Chondrocyte (in vitro differentiated cells): ENCODE data around the gene MBOAT2. TPM values are rescaled to one million over a fixed set of nuclear protein-coding genes. Genes with fewer than 3 reads are reported as not detected.

Experiments
- DNase-seq: peaks from one replicate; pipeline ENCODE4 v3.0.0; 2021; ENCODE audit warnings: mixed read lengths, low spot score
- H3K27ac Mint-ChIP-seq: one replicate; pipeline ENCODE4 v1.8.0; 2021; ENCODE audit warnings: mild to moderate bottlenecking, moderate library complexity, mixed read lengths; ENCODE audit not compliant: unreplicated experiment
- H3K27me3 Mint-ChIP-seq: 2 replicates; pipeline ENCODE4 v1.8.0; 2021; ENCODE audit warnings: low read depth, mixed read lengths
- H3K36me3 Mint-ChIP-seq: 2 replicates; pipeline ENCODE4 v1.8.0; 2021; ENCODE audit warnings: low read depth, mixed read lengths
- H3K4me1 Mint-ChIP-seq: 2 replicates; pipeline ENCODE4 v1.8.0; 2021; ENCODE audit warnings: low read depth, mild to moderate bottlenecking, mixed read lengths
- H3K4me3 Mint-ChIP-seq: one replicate; pipeline ENCODE4 v1.8.0; 2021; ENCODE audit warnings: mild to moderate bottlenecking, moderate library complexity, mixed read lengths; ENCODE audit not compliant: unreplicated experiment
- H3K9me3 Mint-ChIP-seq: 2 replicates; pipeline ENCODE4 v1.8.0; 2021; ENCODE audit warnings: low read depth, mixed read lengths
- CTCF ChIP-seq: fragments of 200-600 bp; sonication (generic); IDR thresholded peaks from 2 replicates; pipeline ENCODE4 v1.5.0; 2021; ENCODE audit warnings: antibody characterized with exemption, mild to moderate bottlenecking, moderate library complexity
- total RNA-seq: library from RNA; stranded (reverse); gene quantifications from 3 replicates; pipeline ENCODE4 v1.2.1, GENCODE V29; 2021

Gene MBOAT2
- total RNA-seq, 1 donor from 2014 or later = 40.2 TPM

DNA sequence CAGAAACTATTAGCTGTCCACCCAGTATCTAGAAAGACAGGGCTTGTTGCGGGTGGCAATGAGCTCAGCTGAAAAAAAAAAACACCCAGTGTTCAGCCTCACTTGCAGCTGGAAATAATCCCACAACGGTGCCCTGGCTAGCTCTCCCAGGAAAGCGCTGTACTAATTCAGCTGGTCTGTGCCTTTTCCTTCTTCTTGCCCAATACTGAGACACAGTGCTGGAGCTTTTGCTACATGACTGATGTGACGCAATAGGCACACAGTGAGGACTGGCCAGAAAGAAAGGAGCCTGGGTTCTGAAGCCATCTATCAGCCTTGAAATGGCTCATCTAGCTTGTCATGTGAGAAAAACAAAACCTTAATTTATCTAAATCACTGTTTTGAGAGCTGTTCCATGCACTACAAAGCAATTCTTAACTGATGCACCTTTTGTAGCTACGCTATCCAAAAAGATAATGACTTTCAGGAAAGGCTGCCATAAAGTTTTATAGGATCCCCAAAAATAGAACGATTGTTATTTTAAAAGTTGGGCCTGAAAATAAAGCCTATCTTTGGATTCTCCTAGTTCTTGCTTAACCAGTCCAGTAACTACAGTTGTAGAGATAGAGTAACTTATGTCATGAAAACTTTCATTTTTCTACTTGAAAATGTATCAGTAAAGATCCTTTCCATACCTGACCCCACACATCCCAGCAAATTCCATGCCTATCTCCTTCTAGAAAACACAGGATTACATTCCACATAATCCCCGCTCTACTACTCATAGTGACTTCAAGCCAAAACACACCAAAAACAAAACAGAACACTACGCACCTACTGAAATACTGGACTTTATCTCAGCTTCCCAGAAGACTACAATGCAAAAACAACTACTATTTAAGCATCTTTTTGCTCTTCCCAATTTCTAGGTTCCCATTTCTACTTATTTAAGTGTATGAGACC lies 181.9 kb downstream of the MBOAT2 start:
- H3K27me3 Mint-ChIP-seq = no peaks in the 10 kb centered on the region

GRCh38 chr2:8819948-8820347 lies 183.5 kb downstream of the MBOAT2 start:
- Mint-ChIP-seq H3K27me3 (no peaks in the 10 kb centered on the region), H3K36me3 (peaks cover 13% of the 10 kb centered on the region), H3K4me1 (peaks cover 6% of the 10 kb centered on the region), H3K4me3 (no peak overlapping the region), H3K9me3 (no peaks in the 10 kb centered on the region), H3K27ac (no peak overlapping the region)
- DNase-seq = no peak
- no peak for TF ChIP-seq CTCF

More for the DNA sequence above, 181.9 kb downstream of the MBOAT2 start:
- Mint-ChIP-seq H3K4me1 (peaks cover 6% of the 10 kb centered on the region), H3K9me3 (no peaks in the 10 kb centered on the region), H3K4me3 (no peak overlapping the region), H3K27ac (no peak overlapping the region), H3K36me3 (peaks cover 12% of the 10 kb centered on the region)
- DNase-seq = no peak
- no peak for TF ChIP-seq CTCF

- Mint-ChIP-seq H3K4me1 (peaks cover 6% of the 10 kb centered on the region), H3K9me3 (no peaks in the 10 kb centered on the region), H3K27me3 (no peaks in the 10 kb centered on the region), H3K4me3 (no peak overlapping the region), H3K36me3 (peaks cover 11% of the 10 kb centered on the region), H3K27ac (peak overlapping the region; percentile 75)
- no peak for DNase-seq
- TF ChIP-seq CTCF = no peak
Measured at GRCh38 chr2:8819194-8819593, 184.3 kb downstream of the MBOAT2 start.

GRCh38 chr2:8817221-8817620 lies 186.3 kb downstream of the MBOAT2 start:
- Mint-ChIP-seq H3K36me3 (peaks cover 12% of the 10 kb centered on the region), H3K9me3 (no peaks in the 10 kb centered on the region), H3K27me3 (no peaks in the 10 kb centered on the region), H3K4me1 (peaks cover 6% of the 10 kb centered on the region), H3K27ac (no peak overlapping the region), H3K4me3 (no peak overlapping the region)
- no peak for DNase-seq
- no peak for TF ChIP-seq CTCF

DNA sequence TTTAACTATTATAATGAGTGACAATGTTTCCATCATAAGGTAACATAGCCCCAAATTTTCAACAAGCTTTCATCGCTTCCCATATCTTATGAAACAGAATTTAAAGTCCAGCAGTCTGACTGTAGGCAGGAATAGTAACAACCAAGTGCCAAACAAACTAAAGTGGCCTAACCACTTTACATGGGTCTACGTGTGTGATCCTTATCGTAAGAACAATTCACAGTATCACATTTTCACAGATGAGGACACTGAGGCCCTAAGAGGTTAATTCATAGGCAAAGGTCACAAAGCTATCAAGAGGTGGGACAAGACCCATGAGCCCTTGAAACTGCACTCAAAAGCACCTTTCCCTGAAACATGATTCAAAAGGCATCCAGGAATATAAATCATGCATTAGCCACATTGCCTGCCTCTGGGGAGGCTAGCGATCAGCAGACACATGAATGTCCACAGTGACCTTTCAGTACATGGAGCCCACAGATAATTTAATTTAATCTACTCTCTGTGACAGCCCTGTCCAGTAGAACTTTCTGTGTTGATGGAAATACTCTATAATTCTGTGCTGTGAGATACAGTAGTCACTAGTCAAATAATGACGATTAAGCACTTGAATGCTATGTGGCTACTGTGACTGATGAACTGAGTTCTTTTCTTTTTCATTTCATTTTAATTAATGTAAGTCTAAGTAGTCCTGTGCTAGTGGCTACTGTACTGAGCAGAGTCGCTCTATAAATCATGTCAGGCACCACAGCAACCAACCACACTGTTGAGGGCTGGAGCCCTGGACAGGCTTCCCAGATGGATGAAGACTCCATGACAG lies 196.4 kb downstream of the MBOAT2 start:
- TF ChIP-seq CTCF = no peak
- no peak overlapping the region for H3K4me3 Mint-ChIP-seq
- H3K4me1 Mint-ChIP-seq = peaks cover 17% of the 10 kb centered on the region
- H3K9me3 Mint-ChIP-seq = no peaks in the 10 kb centered on the region
- H3K27ac Mint-ChIP-seq = no peak overlapping the region
- H3K36me3 Mint-ChIP-seq = peaks cover 36% of the 10 kb centered on the region
- no peaks in the 10 kb centered on the region for H3K27me3 Mint-ChIP-seq
- DNase-seq = no peak
